PC-9 (cell line): ENCODE measurements around the gene SPRED3. TPM values are rescaled to one million over a fixed set of nuclear protein-coding genes. Genes with fewer than 3 reads are reported as not detected.

Source experiments
- BruUV-seq: library from RNA; stranded (reverse); fragments of 400-500 nt; replicated peaks from 2 replicates; lab custom pipeline; 2021; lab: Mats Ljungman, UMichigan
- CTCF ChIA-PET: fragments of 300-600 bp; sonication (Branson Sonifier 250); formaldehyde crosslinking; loops from one replicate; lab custom pipeline; 2022; ENCODE audit warnings: antibody characterized with exemption; lab: Charles Lee
- POLR2A ChIA-PET: fragments of 300-600 bp; sonication (Branson Sonifier 250); formaldehyde crosslinking; loops from one replicate; lab custom pipeline; 2022; ENCODE audit warnings: antibody characterized with exemption; ENCODE audit not compliant: unreplicated experiment; lab: Charles Lee
- DNase-seq, 2 experiments: peaks; one replicate each; pipeline versions ENCODE4 v3.0.0 to v3.0.0-alpha.2; 2015 to 2022; ENCODE audit warnings: mixed read lengths in 1 of 2
- H2AFZ ChIP-seq: fragments of 200-600 bp; sonication (generic); 2 replicates; pipeline ENCODE4 v1.8.1; 2017; ENCODE audit warnings: antibody characterized with exemption
- H3F3A ChIP-seq: fragments of 200-600 bp; sonication (generic); 2 replicates; pipeline ENCODE4 v1.8.1; 2017; ENCODE audit warnings: antibody characterized with exemption, mild to moderate bottlenecking, low read depth; ENCODE audit not compliant: insufficient read depth
- H3K27ac ChIP-seq: fragments of 200-600 bp; sonication (generic); 2 replicates; pipeline ENCODE4 v1.6.1; 2016; ENCODE audit warnings: mixed run types
- H3K27me3 ChIP-seq: fragments of 200-600 bp; sonication (generic); 2 replicates; pipeline ENCODE4 v1.6.1; 2016; ENCODE audit warnings: low read depth, mixed run types; ENCODE audit not compliant: insufficient read depth
- H3K36me3 ChIP-seq: fragments of 200-600 bp; sonication (generic); 2 replicates; pipeline ENCODE4 v1.6.1; 2016; ENCODE audit warnings: low read depth, mixed run types
- H3K4me1 ChIP-seq: fragments of 200-600 bp; sonication (generic); replicated peaks from 2 replicates; pipeline ENCODE4 v1.6.1; 2016; ENCODE audit warnings: mixed run types; ENCODE audit not compliant: insufficient read depth
- H3K4me2 ChIP-seq: fragments of 200-600 bp; sonication (generic); 2 replicates; pipeline ENCODE4 v1.6.1; 2017; ENCODE audit warnings: mixed run types
- H3K4me3 ChIP-seq: fragments of 200-600 bp; sonication (generic); 2 replicates; pipeline ENCODE4 v1.6.1; 2016; ENCODE audit warnings: mixed run types
- H3K79me2 ChIP-seq: fragments of 200-600 bp; sonication (generic); 2 replicates; pipeline ENCODE4 v1.6.1; 2017; ENCODE audit warnings: low read depth, mixed run types
- H3K9me2 ChIP-seq: fragments of 200-600 bp; sonication (generic); 2 replicates; pipeline ENCODE4 v1.8.1; 2017; ENCODE audit warnings: mild to moderate bottlenecking; ENCODE audit not compliant: insufficient read depth
- H3K9me3 ChIP-seq: fragments of 200-600 bp; sonication (generic); 2 replicates; pipeline ENCODE4 v1.8.1; 2016; ENCODE audit warnings: low read depth; ENCODE audit not compliant: insufficient read depth
- H4K20me1 ChIP-seq: fragments of 200-600 bp; sonication (generic); 2 replicates; pipeline ENCODE4 v1.8.1; 2017; ENCODE audit not compliant: insufficient read depth
- CTCF ChIP-seq: fragments of 200-600 bp; sonication (generic); conservative IDR thresholded peaks from 2 replicates; pipeline ENCODE4 v1.6.1; 2017; ENCODE audit warnings: mixed run types, antibody characterized with exemption, mild to moderate bottlenecking, moderate library complexity
- EZH2 ChIP-seq: fragments of 200-600 bp; sonication (generic); IDR thresholded peaks from 2 replicates; pipeline ENCODE4 v1.8.0; 2017; ENCODE audit warnings: antibody characterized with exemption, low read depth
- intact Hi-C: fragments of 100-400 bp; cut with micrococcal nuclease; formaldehyde crosslinking; loops from one replicate; pipeline ENCODE4 v1.10.0; 2022; ENCODE audit not compliant: unreplicated experiment
- total RNA-seq: library from RNA; stranded (reverse); gene quantifications from 2 replicates; pipeline ENCODE4 v1.2.3, GENCODE V29; 2021

The SPRED3 gene
- total RNA-seq, 1 experiment from 2014 or later: 5.4 TPM

- no peaks in the 10 kb centered on the region for H3K27me3 ChIP-seq
- H4K20me1 ChIP-seq: no peaks in the 10 kb centered on the region
- TF ChIP-seq CTCF (no peak), EZH2 (no peak)
- no peaks in the 10 kb centered on the region for H3F3A ChIP-seq
- POLR2A ChIA-PET: interaction anchor here (0.7 to 1.0 kb wide), 2 partner anchors 28 to 451 kb away, joined by 3 to 6 read pairs; partner anchors contain the start of gene PSMD8
- H3K9me3 ChIP-seq: no peaks in the 10 kb centered on the region
- no peak overlapping the region for H3K4me3 ChIP-seq
- BruUV-seq: no TSS peak
- H3K4me2 ChIP-seq: no peak overlapping the region
- H3K79me2 ChIP-seq: no peaks in the 10 kb centered on the region
- no peaks in the 10 kb centered on the region for H3K9me2 ChIP-seq
- H2AFZ ChIP-seq: no peak overlapping the region
- no peak for DNase-seq
- H3K36me3 ChIP-seq: no peaks in the 10 kb centered on the region
- CTCF ChIA-PET: interaction anchor here (0.7 kb wide), 1 partner anchor 645 kb away, joined by 8 read pairs; no protein-coding TSS in a partner anchor
- no peaks in the 10 kb centered on the region for H3K4me1 ChIP-seq
- intact Hi-C loops: no loop called here
- H3K27ac ChIP-seq: no peak overlapping the region
Observed at GRCh38 chr19:38346837-38347236, 41.7 kb upstream of the SPRED3 start.

GRCh38 chr19:38350883-38351282, 37.6 kb upstream of the SPRED3 start:
- no peak overlapping the region for H2AFZ ChIP-seq
- no peaks in the 10 kb centered on the region for H3K79me2 ChIP-seq
- no peaks in the 10 kb centered on the region for H3F3A ChIP-seq
- H3K27ac ChIP-seq: no peak overlapping the region
- no peaks in the 10 kb centered on the region for H3K36me3 ChIP-seq
- CTCF ChIA-PET: no interaction called here
- POLR2A ChIA-PET: no interaction called here
- DNase-seq: no peak
- no peak overlapping the region for H3K4me3 ChIP-seq
- no TSS peak for BruUV-seq
- H3K9me3 ChIP-seq: no peaks in the 10 kb centered on the region
- no peaks in the 10 kb centered on the region for H3K27me3 ChIP-seq
- H3K4me1 ChIP-seq: no peaks in the 10 kb centered on the region
- intact Hi-C loops: no loop called here
- TF ChIP-seq EZH2 (no peak), CTCF (no peak)
- H3K9me2 ChIP-seq: no peaks in the 10 kb centered on the region
- H3K4me2 ChIP-seq: no peak overlapping the region
- H4K20me1 ChIP-seq: no peaks in the 10 kb centered on the region

GRCh38 chr19:38351865-38352395, 36.6 kb upstream of the SPRED3 start:
- no peak for DNase-seq
- no peak overlapping the region for H3K4me3 ChIP-seq
- BruUV-seq: no TSS peak
- no peaks in the 10 kb centered on the region for H3K36me3 ChIP-seq
- CTCF ChIA-PET: no interaction called here
- no peaks in the 10 kb centered on the region for H3K4me1 ChIP-seq
- TF ChIP-seq CTCF (no peak), EZH2 (no peak)
- H4K20me1 ChIP-seq: no peaks in the 10 kb centered on the region
- no peaks in the 10 kb centered on the region for H3K9me3 ChIP-seq
- intact Hi-C loops: no loop called here
- H3K27me3 ChIP-seq: no peaks in the 10 kb centered on the region
- no peaks in the 10 kb centered on the region for H3F3A ChIP-seq
- H3K27ac ChIP-seq: no peak overlapping the region
- H3K9me2 ChIP-seq: no peaks in the 10 kb centered on the region
- H2AFZ ChIP-seq: no peak overlapping the region
- H3K79me2 ChIP-seq: no peaks in the 10 kb centered on the region
- POLR2A ChIA-PET: interaction anchor here (0.7 kb wide), 1 partner anchor 55 kb away, joined by 11 read pairs; no protein-coding TSS in a partner anchor
- H3K4me2 ChIP-seq: no peak overlapping the region
